A204.1 (cell line): ENCODE data around the gene EFL1.

Experiments used
- FAIRE-seq: peaks from 2 replicates; lab custom pipeline; 2012; peaks lifted over from hg19 to GRCh38; lab: Jason Lieb, UNC

EFL1 gene

DNA sequence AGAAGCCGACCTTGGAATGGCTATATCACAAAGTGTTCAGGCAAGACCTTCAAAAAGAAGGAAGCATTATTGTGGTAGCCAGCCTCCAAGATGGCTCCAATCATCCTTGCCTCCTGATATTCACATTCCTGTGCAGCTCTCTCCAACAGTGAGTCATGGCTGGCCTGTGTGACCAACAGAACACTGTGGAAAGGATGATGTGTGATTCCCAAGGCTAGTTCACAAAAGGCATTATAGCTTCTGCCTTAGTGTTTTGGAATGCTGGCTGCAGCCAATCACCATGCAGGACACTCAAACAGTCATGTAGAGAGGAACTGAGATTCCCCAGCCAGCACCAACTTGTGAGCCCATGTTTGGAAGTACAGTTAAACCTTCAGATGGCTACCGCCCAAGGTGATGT is 102.6 kb downstream of the EFL1 start:
- no peak for FAIRE-seq

- FAIRE-seq, result no peak
Observed at GRCh38 chr15:82158811-82159210, 103.7 kb downstream of the EFL1 start.

DNA sequence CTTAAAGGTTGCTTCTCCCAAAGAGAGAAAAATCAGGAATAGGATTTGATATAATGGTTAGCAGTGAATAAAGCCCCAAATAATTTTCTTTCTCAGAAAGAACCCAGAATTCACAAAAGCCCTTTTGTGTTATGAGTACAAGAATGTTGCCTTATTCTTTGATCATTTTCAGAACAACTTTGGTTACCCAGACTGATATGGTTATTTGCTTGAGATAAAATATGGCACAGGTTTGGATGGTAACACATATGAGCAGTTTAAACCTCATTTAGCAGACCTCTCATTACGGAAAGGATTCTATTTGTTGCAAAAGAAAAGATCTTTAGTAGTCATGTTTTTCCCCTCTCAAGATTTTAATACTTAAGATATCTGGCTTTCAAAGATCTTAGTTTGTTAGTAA is 111.9 kb downstream of the EFL1 start:
- FAIRE-seq, result no peak

- no peak for FAIRE-seq
Observed at GRCh38 chr15:82146990-82147461, 115.5 kb downstream of the EFL1 start.

DNA sequence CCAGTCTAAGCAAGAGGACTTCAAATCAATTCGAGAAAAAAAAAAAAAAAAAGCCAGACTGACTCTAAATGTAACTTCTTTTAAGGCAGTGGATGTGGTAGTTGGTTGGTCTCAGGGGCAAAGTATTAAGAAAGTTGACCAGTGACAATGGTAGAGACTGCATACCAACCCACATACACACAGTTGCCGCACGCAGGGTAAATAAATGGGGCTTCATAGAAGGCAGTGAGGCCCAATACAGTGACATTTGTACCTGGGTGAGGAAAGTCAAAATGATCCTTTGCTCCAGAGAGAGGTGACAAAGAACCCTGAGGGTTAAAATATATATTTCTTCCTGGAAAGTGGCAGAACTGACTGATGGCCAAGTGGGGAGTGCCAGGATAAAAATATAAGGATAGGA is 116.0 kb downstream of the EFL1 start:
- FAIRE-seq, result no peak

DNA sequence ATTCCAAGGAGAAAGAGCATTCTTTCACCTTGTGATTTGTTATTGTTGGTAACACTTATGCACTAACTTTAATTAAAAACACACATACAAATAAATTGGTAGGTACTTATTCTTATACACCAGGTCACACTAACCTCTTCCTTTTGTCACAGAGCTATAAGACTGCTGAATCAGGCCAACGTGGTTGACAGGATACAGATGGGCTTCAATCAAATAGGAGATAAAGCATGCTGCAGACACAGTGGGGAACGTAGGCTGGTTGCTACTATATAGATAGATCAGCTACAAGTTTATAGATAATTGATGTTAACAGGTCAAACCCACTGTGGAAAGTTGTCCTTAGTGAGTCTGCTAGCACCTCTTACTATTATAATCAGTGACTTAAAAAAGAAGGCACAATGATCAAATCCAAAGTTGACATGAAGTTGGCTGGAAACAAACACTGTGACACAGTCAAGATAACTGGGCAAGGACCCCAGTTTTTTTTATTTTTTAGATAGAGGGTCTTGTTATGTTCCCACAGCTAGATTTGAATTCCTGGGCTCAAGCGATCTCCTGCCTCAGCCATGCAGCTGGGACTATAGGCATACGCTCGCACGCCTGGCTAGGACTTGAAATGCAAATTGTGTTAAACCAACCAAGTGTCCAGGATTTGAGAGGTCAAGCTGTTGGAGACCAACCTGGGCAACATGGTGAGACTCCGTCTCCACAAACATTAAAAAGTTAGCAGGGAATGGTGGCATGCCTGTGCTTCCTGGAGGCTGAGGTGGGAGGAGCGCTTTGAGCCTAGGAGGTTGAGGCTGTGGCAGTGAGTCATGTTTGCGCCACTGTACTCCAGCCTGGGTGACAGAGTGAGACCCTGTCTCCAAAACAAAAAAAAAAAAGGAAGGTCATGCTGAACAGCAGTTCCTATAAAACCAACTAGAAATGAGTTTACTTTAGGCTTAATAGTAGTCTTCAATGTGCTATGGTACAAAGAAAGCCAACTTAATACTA is 118.8 kb downstream of the EFL1 start:
- no peak for FAIRE-seq

DNA sequence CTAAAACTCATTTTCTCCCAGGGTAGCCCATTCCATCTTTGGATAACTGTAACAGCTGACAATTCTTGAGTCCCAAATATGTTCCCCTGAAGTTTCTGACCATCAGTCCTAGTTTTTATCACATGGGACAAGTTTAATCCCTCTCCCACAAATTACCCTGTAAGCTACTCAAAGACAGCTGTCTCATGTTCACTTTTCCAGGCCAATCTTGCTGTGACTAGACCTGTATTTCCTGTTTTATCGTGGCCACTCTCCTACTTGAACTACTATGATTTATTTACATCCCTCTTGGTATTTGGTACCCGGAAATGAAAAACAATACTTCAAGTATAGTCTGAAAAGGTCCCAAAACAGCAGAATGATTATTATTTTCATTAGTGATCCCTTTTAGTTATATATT is 121.6 kb downstream of the EFL1 start:
- no peak for FAIRE-seq

DNA sequence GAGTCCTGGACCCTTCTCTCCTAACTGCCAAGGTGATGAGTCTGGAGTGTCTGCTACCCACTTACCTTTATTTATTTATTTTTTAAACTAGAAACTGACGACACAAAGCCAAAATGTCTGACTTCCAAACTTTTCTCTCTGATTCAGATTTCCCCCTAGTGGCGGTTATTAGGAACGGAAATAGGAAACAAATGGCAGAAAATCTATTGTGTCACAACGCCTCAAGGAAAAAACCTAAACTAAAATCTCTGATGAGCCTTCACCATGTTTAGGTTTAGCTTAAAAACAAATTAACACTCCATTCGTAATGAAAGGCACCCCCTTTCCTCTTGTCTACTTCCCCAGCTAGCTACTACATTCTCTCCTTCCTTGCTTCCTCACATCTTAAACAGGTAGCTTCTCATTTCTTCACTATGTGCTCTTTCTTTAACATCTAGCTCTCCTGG is 122.7 kb downstream of the EFL1 start:
- FAIRE-seq, result peak; percentile 89

GRCh38 chr15:82138306-82138705 is 124.2 kb downstream of the EFL1 start:
- no peak for FAIRE-seq

- no peak for FAIRE-seq
Observed at GRCh38 chr15:82137261-82137660, 125.3 kb downstream of the EFL1 start.

GRCh38 chr15:82136120-82136519 is 126.4 kb downstream of the EFL1 start:
- FAIRE-seq, result no peak

DNA sequence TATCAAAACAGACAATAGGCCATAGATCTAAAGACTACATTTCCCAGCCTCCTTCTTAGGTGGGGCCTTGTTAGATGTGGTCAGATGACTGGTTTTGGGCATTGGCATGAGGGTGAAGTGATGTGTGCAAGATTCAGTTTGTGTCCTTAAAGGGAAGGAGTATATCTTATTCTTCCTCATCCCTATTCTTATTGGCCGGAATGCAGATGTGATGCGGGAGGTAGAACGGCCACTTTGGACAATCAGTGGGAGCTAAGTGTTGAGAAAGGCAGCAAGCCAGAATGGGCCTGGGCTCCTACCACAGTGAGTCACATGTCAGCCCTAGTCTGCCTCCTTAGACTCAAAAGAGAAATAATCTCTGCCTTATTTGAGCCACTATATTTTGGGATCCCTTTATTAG is 126.9 kb downstream of the EFL1 start:
- FAIRE-seq, result no peak

DNA sequence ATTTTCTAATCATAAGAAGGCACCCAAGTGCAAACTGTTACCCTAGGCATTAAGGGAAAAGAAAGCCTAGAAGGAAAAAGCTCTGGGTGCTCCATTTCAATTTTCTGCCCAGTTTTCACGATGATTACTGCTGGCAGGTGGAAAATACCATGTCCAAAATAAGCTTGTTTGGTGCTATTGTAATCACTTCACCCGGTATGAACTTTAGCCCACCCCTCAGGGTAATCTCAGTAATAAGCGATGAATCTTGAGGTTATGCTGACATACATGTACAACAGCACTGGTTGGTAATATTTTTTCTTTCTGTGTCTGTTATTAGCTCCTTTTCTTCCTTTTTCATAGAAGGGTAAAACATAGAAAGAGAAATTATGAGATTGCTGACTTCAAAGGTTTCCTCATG is 128.1 kb downstream of the EFL1 start:
- no peak for FAIRE-seq

GRCh38 chr15:82133251-82133650 is 129.3 kb downstream of the EFL1 start:
- no peak for FAIRE-seq

- FAIRE-seq, result no peak
Observed at GRCh38 chr15:82132742-82133141, 129.8 kb downstream of the EFL1 start.

- FAIRE-seq, result no peak
Observed at GRCh38 chr15:82132096-82132495, 130.4 kb downstream of the EFL1 start.

DNA sequence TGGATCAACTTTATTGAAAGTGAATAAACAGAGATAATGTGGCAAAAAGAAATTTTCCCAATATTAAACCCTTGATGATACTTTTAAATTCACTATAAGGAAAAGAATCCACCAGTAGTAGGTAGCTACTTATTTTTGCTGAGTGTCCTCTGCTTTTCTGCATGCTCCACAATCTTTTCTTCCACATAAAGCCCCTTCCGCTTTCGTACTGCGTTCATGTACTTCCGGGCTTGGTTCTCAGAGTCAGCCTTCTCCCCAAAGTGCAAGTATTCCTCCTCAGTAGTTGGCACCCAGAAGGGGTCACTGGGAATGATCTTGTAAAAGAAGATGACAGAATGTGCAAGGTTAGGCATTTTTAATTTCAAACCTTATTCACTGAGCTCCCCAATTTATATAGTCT is 132.3 kb downstream of the EFL1 start:
- no peak for FAIRE-seq

DNA sequence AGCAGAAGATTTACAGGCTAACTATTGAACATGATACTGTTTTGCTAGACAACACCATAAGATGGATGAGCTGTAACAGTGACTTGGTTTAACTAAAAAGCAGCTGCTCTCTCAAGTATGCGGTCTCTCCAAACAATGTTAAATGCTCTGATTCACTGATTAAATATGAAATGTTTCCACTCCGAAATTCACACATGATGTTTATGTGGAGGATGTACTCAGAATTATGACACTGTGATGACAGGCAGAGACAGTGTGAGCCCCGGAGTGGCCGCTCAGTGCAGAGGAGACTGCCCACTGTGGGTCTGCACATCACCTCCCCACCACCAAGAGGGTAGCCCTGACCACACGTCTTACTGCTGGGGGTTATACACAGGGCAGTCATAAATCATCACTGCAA is 132.8 kb downstream of the EFL1 start:
- FAIRE-seq, result no peak

GRCh38 chr15:82129149-82129692 is 133.3 kb downstream of the EFL1 start:
- no peak for FAIRE-seq

DNA sequence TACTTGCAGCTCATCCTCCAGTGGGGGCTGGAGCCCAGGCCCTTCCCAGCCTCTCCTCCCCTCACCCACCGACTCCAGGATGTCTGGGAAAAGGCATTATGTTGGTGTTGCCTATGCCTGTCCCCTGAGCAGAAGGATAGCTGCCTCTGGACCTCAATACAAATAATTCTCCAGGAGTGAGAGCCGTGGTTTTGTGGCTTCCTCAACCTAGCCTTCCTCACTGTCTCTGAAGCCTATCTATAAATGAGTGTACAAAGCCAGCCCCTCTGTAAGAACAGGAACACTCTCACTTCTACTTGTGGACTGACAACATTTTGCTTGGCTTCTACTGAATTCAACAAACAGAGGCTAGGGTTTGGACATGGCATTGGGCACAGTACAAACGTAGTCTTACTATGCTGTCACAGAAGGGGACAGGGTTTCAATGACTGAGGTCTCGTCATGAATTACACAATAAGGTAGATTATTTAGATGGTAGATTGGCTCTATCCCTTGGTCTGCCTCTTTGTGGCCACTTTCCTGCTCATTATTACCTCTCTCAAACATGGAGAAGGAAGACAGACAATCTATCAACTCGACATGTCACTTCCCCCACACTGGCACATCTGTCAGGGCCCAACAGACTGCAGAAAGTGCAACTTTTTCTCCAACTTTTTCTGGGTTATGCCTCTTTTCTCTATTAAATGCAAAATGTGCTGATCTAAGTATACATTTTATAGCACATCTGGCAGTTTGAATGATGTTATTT is 134.0 kb downstream of the EFL1 start:
- no peak for FAIRE-seq

DNA sequence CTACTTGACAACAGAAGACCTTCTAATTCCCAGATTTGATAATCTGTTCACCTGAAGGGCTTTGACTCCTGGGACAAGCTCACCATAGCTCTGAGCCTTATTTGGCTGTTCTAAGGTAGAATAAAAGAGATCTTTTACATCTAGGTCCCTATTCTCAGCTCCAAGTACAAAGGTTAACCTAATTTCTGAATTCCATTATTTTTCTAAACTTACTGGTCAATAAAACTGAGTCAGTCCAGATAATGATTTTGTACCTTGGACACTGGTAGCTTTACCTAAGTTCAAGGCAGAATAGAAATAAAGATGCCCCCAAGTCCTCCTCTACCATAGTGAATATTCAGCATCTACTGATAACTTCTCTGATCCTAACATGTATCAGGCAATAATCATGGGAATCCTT is 135.0 kb downstream of the EFL1 start:
- FAIRE-seq, result no peak

- no peak for FAIRE-seq
Observed at GRCh38 chr15:82126346-82126745, 136.2 kb downstream of the EFL1 start.
